Hepatocyte (in vitro differentiated cells): Measurements from ENCODE around the gene SEPHS2. TPM values are rescaled to one million over a fixed set of nuclear protein-coding genes. Genes with fewer than 3 reads are reported as not detected.

Source experiments
- DNase-seq: peaks from one replicate; pipeline ENCODE4 v3.0.0-alpha.2; 2016; ENCODE audit warnings: low spot score
- H2AFZ ChIP-seq: fragments of 200-600 bp; sonication (generic); 2 replicates; pipeline ENCODE4 v1.6.0; 2016; ENCODE audit warnings: antibody characterized with exemption, mild to moderate bottlenecking
- H3K27ac ChIP-seq: fragments of 200-600 bp; sonication (generic); 2 replicates; pipeline ENCODE4 v1.5.1; 2016; ENCODE audit warnings: mild to moderate bottlenecking
- H3K27me3 ChIP-seq: fragments of 200-600 bp; sonication (generic); 2 replicates; pipeline ENCODE4 v1.6.1; 2016
- H3K36me3 ChIP-seq: fragments of 200-600 bp; sonication (generic); replicated peaks from 2 replicates; pipeline ENCODE4 v1.5.1; 2016; ENCODE audit warnings: low read depth; ENCODE audit not compliant: insufficient read depth
- H3K4me1 ChIP-seq: fragments of 200-600 bp; sonication (generic); 2 replicates; pipeline ENCODE4 v1.5.1; 2016; ENCODE audit warnings: mild to moderate bottlenecking, moderate library complexity; ENCODE audit not compliant: insufficient read depth
- H3K4me2 ChIP-seq: fragments of 200-600 bp; sonication (generic); 2 replicates; pipeline ENCODE4 v1.6.0; 2016
- H3K4me3 ChIP-seq: fragments of 200-600 bp; sonication (generic); 2 replicates; pipeline ENCODE4 v1.5.1; 2016; ENCODE audit warnings: mild to moderate bottlenecking
- H3K79me2 ChIP-seq: fragments of 200-600 bp; sonication (generic); 2 replicates; pipeline ENCODE4 v1.6.0; 2017; ENCODE audit warnings: mild to moderate bottlenecking
- H3K9me2 ChIP-seq: fragments of 200-600 bp; sonication (generic); replicated peaks from 2 replicates; pipeline ENCODE4 v1.6.0; 2017; ENCODE audit warnings: mild to moderate bottlenecking; ENCODE audit not compliant: insufficient read depth
- H3K9me3 ChIP-seq: fragments of 200-600 bp; sonication (generic); 2 replicates; pipeline ENCODE4 v1.5.1; 2016; ENCODE audit warnings: low read depth, mild to moderate bottlenecking
- H4K20me1 ChIP-seq: fragments of 200-600 bp; sonication (generic); 2 replicates; pipeline ENCODE4 v1.6.0; 2016; ENCODE audit warnings: mild to moderate bottlenecking; ENCODE audit not compliant: insufficient read depth, poor library complexity, severe bottlenecking
- EZH2 ChIP-seq: fragments of 200-600 bp; sonication (generic); IDR thresholded peaks from 2 replicates; pipeline ENCODE4 v1.6.1; 2016; ENCODE audit warnings: antibody characterized with exemption, mild to moderate bottlenecking, borderline replicate concordance
- EZH2phosphoT487 ChIP-seq: fragments of 200-600 bp; sonication (generic); IDR thresholded peaks from one replicate; pipeline ENCODE4 v1.6.1; 2018; ENCODE audit warnings: antibody characterized with exemption, mild to moderate bottlenecking, low read depth, moderate library complexity; ENCODE audit not compliant: unreplicated experiment, severe bottlenecking
- WGBS: methylation state at CpG from one replicate; pipeline ENCODE4 v1.1.6; 2016; ENCODE audit warnings: low lambda C conversion rate; ENCODE audit errors: missing lambda C conversion rate; 5-methylcytosine and 5-hydroxymethylcytosine counted together
- polyA plus RNA-seq: library from polyadenylated mRNA; unstranded; fragments of >200 nt; fragmentation: Nextera tagmentation; extraction: Ambion mirVana; gene quantifications from 2 replicates; pipeline ENCODE4 v1.2.1, GENCODE V29; 2016
- total RNA-seq: library from RNA; depleted of rRNA; stranded (reverse); fragments of >200 nt; gene quantifications from 2 replicates; pipeline ENCODE4 v1.2.3, GENCODE V29; 2014
- TF ChIP-seq, protein P1 (sequence below): fragments of 200-600 bp; sonication (generic); IDR thresholded peaks from 2 replicates; pipeline ENCODE4 v1.5.1; 2016; ENCODE audit warnings: antibody characterized with exemption, mild to moderate bottlenecking; ENCODE audit not compliant: poor library complexity

The SEPHS2 gene
- total and polyA plus RNA-seq, 2 experiments from 2014 or later, result 36.1 to 81.0 TPM

DNA sequence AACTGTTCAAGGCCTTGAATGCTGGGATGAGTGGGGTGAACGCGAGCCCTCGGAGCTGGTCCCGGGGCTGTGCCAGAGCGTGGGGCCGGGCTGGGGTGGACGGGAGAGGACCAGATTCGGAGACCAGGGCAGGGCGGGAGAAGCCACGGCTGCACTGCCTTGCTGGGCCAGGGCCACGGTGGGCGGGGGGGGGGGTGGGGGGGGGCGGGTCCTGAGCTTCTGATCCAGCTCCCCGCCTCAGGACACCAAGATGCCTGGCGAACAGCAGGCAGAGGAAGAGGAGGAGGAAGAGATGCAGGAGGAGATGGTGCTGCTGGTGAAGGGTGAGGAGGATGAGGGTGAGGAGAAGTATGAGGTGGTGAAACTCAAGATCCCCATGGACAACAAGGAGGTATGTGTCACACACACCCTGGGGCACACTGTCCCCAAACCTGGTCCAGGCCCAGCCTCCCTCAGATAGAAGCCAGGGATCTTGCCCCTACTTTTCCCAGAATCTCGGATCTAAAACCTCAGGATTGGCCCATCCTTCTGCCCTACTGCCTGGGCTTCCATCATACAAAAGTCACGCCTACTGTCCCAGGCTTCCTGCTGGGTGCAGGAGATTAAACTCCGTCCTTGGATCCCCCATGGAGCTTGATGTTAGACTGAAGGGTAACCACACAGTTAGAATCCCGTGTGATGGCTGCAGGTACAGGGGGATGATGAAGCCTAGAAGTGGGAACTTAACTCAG, 37.7 kb downstream of the SEPHS2 start:
- Histone ChIP-seq H3K4me3 (peak overlapping the region; percentile 99), H3K36me3 (no peaks in the 10 kb centered on the region), H3K27me3 (no peaks in the 10 kb centered on the region), H3K9me2 (no peaks in the 10 kb centered on the region), H3K79me2 (peaks cover 29% of the 10 kb centered on the region), H4K20me1 (peaks cover 3% of the 10 kb centered on the region), H3K4me2 (peak overlapping the region; percentile 96), H3K4me1 (peaks cover 12% of the 10 kb centered on the region), H2AFZ (peak overlapping the region; percentile 100), H3K27ac (peak overlapping the region; percentile 96), H3K9me3 (no peaks in the 10 kb centered on the region)
- no peak for DNase-seq
- TF ChIP-seq EZH2phosphoT487, result no peak
- no peak for TF ChIP-seq EZH2
- WGBS, result 38% methylated on average over 8 of the region's 19 CpGs

DNA sequence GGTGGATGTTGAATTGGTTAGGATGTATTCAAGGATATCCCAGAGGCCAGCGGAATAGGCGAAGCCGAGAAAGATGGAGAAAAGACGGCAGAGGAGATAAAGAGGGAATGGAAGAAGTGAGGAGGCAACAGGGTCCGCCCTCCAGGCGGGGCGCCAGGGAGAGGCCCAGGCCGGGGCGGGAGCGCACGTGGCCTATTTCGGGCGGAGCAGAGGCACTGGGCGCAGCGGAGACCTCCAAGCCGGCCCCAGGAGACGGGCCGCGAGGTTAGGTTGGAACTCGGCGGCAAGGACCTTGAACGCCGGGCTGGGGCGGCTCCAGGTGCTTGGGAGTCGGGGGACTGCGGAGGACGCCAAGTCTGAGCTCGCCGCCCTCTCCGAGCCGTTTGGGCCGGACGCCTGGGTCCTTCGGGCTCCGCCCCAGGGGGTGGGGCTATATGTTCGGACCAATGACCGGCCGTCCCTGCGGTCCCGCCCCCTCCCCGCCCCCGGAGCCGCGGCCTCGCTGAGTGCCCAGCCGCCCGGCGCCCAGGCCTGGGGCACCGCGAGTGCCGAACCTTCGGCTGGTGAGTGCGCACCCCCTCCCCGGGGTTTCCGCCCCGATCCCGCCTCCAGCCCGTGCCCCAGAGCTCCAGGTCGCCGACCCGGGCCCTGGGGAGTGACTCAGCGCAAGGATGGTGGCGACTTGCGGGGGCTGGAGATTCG, 38.4 kb downstream of the SEPHS2 start, which contains the start of gene ZNF771:
ZNF771 (plus strand) TSS at position 505 of the 702 bp plus-strand sequence. CDS start 448 bp downstream, outside the sequence.
- TF ChIP-seq, protein P1, sequence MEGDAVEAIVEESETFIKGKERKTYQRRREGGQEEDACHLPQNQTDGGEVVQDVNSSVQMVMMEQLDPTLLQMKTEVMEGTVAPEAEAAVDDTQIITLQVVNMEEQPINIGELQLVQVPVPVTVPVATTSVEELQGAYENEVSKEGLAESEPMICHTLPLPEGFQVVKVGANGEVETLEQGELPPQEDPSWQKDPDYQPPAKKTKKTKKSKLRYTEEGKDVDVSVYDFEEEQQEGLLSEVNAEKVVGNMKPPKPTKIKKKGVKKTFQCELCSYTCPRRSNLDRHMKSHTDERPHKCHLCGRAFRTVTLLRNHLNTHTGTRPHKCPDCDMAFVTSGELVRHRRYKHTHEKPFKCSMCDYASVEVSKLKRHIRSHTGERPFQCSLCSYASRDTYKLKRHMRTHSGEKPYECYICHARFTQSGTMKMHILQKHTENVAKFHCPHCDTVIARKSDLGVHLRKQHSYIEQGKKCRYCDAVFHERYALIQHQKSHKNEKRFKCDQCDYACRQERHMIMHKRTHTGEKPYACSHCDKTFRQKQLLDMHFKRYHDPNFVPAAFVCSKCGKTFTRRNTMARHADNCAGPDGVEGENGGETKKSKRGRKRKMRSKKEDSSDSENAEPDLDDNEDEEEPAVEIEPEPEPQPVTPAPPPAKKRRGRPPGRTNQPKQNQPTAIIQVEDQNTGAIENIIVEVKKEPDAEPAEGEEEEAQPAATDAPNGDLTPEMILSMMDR, result no peak
- TF ChIP-seq EZH2 (no peak), EZH2phosphoT487 (no peak)
- H3K9me2 ChIP-seq, result no peaks in the 10 kb centered on the region
- H3K4me1 ChIP-seq, result peaks cover 12% of the 10 kb centered on the region
- peak within 1 kb of the TSS; percentile 96 for H3K27ac ChIP-seq
- peaks cover 3% of the 10 kb centered on the region for H4K20me1 ChIP-seq
- H3K36me3 ChIP-seq, result no peaks in the 10 kb centered on the region
- H3K4me2 ChIP-seq, result peak within 1 kb of the TSS; percentile 96
- H3K4me3 ChIP-seq, result peak within 1 kb of the TSS; percentile 99
- WGBS, result under 1% methylated on average over 47 of the region's 65 CpGs
- H3K79me2 ChIP-seq, result peaks cover 29% of the 10 kb centered on the region
- DNase-seq, result peak; percentile 96
- H3K27me3 ChIP-seq, result no peaks in the 10 kb centered on the region
- peak within 1 kb of the TSS; percentile 100 for H2AFZ ChIP-seq
- H3K9me3 ChIP-seq, result no peaks in the 10 kb centered on the region

DNA sequence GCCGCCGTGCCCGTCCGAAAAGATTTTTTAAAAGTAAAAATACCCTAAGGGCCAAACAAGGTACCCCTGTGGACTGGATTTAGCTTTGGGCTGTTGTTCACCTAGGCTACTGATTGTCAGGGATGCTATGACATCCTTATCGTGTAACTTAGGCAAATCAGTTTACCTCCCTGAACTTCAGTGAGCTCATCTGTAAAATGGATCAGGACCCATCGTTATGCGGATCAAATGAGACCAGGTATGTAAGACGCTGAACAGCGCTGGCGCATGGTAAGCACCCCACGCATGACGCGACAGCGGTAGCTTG, 38.9 kb downstream of the SEPHS2 start:
- H3K4me3 ChIP-seq, result peak overlapping the region; percentile 99
- H3K27me3 ChIP-seq, result no peaks in the 10 kb centered on the region
- H4K20me1 ChIP-seq, result peaks cover 3% of the 10 kb centered on the region
- no peaks in the 10 kb centered on the region for H3K9me3 ChIP-seq
- peak overlapping the region; percentile 100 for H2AFZ ChIP-seq
- no peak for TF ChIP-seq EZH2
- H3K9me2 ChIP-seq, result no peaks in the 10 kb centered on the region
- H3K4me2 ChIP-seq, result peak overlapping the region; percentile 96
- peaks cover 12% of the 10 kb centered on the region for H3K4me1 ChIP-seq
- H3K36me3 ChIP-seq, result no peaks in the 10 kb centered on the region
- WGBS, result 40% methylated on average over 14 of the region's 14 CpGs
- peaks cover 29% of the 10 kb centered on the region for H3K79me2 ChIP-seq
- no peak for DNase-seq
- peak overlapping the region; percentile 96 for H3K27ac ChIP-seq

DNA sequence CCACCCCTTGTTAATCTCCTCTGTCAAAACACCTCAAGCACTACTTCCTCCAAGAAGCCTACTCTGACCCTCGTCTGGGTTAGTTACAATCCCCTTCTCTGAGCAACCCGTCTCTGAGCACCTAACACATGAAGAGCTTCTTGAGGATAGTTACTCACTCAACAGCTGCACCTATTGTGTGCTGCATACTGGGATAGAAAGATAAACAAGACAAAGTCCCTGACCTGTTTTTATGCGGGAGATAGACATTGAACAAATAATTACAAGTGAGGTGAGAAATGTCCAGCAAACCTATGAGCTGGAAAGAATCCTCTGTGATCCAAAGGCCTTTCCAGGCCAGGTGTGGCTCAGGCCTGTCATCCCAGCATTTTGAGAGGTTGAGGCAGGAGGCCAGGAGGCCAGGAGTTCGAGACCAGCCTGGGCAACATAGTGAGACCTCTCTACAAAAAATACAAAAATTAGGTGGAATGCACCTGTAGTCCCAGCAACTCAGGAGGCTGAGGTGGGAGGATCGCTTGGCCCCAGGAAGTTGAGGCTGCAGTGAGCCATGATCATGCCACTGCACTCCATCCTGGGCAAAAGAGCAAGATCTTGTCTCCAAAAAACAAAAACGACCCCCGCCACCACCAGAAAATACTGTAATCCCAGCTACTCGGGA, 43.8 kb downstream of the SEPHS2 start:
- Histone ChIP-seq H3K27me3 (no peaks in the 10 kb centered on the region), H3K27ac (peak overlapping the region; percentile 87), H3K79me2 (peaks cover 12% of the 10 kb centered on the region), H4K20me1 (no peaks in the 10 kb centered on the region), H3K4me1 (peaks cover 4% of the 10 kb centered on the region), H3K9me2 (no peaks in the 10 kb centered on the region), H3K4me2 (peak overlapping the region; percentile 94), H3K4me3 (no peak overlapping the region), H3K9me3 (no peaks in the 10 kb centered on the region), H3K36me3 (no peaks in the 10 kb centered on the region), H2AFZ (no peak overlapping the region)
- TF ChIP-seq EZH2phosphoT487 (no peak), EZH2 (no peak)
- TF ChIP-seq, protein P1, result no peak
- DNase-seq, result peak; percentile 42
- WGBS, result 76% methylated on average over 8 of the region's 8 CpGs
